Measurements from ENCODE around the gene CAMK4. TPM values are rescaled to one million over a fixed set of nuclear protein-coding genes. Genes with fewer than 3 reads are reported as not detected.
"Not testable (repeated sequence)": the region's sequence is repeated elsewhere in the genome, so short reads cannot be mapped to it uniquely, and the experiment has no call there.

CAMK4 gene
- total RNA-seq, 4 donors from 2014 or later, result 3.5 to 38.8 (median 6.2) TPM

DNA sequence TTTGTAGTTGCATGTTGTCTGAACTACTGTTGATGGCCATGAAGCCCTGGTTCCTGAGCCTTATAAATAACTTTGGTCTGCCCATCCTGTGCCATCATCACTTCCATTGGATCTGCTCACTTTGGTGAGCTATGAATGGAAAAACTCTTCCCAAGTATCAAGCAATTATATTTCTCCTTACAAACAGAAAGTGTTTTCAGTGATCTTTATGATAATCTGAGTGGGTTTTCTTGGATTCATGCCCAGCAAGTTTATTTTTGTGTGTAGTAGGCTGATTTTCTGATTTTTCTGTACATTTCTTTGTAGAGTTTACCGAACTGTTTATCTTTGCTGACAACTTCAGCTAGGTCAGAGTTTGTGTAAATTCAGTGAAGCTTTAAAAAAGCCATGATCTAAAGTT lies 31.0 kb downstream of the CAMK4 start:
- no peak for TF ChIP-seq POLR2A (IDR thresholded peaks at IDR 0.05)
- TF ChIP-seq, protein P1, sequence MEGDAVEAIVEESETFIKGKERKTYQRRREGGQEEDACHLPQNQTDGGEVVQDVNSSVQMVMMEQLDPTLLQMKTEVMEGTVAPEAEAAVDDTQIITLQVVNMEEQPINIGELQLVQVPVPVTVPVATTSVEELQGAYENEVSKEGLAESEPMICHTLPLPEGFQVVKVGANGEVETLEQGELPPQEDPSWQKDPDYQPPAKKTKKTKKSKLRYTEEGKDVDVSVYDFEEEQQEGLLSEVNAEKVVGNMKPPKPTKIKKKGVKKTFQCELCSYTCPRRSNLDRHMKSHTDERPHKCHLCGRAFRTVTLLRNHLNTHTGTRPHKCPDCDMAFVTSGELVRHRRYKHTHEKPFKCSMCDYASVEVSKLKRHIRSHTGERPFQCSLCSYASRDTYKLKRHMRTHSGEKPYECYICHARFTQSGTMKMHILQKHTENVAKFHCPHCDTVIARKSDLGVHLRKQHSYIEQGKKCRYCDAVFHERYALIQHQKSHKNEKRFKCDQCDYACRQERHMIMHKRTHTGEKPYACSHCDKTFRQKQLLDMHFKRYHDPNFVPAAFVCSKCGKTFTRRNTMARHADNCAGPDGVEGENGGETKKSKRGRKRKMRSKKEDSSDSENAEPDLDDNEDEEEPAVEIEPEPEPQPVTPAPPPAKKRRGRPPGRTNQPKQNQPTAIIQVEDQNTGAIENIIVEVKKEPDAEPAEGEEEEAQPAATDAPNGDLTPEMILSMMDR (IDR thresholded peaks at IDR 0.05), result no peak
- Histone ChIP-seq H3K27ac (no peak overlapping the region), H3K9me3 (no peaks in the 10 kb centered on the region), H3K27me3 (no peaks in the 10 kb centered on the region), H3K36me3 (no peaks in the 10 kb centered on the region), H3K4me1 (peaks cover 0 to 3% (median 0%) of the 10 kb centered on the region in 4 donors), H3K4me3 (no peak overlapping the region)
- no peak for DNase-seq

DNA sequence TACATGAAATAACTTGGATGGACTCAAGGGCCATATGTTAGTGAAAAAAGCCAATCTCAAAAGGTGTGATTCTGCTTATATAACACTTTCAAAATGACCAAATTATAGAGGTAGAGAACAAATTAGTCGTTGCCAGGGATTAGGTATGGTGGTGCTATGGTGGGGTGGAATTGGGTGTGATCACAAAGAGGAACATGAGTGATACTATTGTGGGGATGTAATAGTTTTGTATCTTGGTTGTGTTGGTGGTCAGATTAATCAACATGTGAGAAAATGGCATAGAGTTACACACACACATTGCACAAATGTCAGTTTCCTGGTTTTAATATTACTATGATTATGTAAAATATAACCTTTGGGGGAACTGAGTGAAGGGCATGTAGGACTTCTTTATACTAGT lies 31.9 kb downstream of the CAMK4 start:
- TF ChIP-seq, protein P1 (IDR thresholded peaks at IDR 0.05), result no peak
- no peak for TF ChIP-seq POLR2A (IDR thresholded peaks at IDR 0.05)
- Histone ChIP-seq H3K4me3 (no peak overlapping the region), H3K4me1 (peaks cover 0 to 3% (median 0%) of the 10 kb centered on the region in 4 donors), H3K9me3 (no peaks in the 10 kb centered on the region), H3K27me3 (no peaks in the 10 kb centered on the region), H3K36me3 (no peaks in the 10 kb centered on the region), H3K27ac (no peak overlapping the region)
- no peak for DNase-seq

DNA sequence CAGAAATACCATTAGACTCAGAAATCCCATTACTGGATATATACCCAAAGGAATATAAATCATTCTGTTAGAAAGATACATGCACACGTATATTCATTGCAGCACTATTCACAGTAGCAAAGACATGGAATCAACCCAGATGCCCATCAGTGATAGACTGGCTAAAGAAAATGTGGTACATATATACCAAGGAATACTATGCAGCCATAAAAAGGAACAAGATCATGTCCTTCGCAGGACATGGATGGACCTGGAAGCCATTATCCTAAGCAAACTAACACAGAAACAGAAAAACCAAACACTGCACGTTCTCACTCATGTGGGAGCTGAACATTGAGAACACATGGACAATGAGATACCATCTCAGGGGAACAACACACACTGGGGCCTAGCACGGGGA lies 33.4 kb downstream of the CAMK4 start:
- not testable (repeated sequence) for H3K4me1 ChIP-seq, DNase-seq, H3K27ac ChIP-seq, H3K4me3 ChIP-seq, H3K27me3 ChIP-seq, H3K9me3 ChIP-seq, H3K36me3 ChIP-seq

GRCh38 chr5:111259636-111260035 lies 35.5 kb downstream of the CAMK4 start:
- no peaks in the 10 kb centered on the region for H3K27me3 ChIP-seq
- H3K27ac ChIP-seq, result no peak overlapping the region
- H3K36me3 ChIP-seq, result no peaks in the 10 kb centered on the region
- no peak for DNase-seq
- H3K4me1 ChIP-seq, result peaks cover 0 to 3% (median 0%) of the 10 kb centered on the region in 4 donors
- H3K9me3 ChIP-seq, result no peaks in the 10 kb centered on the region
- H3K4me3 ChIP-seq, result no peak overlapping the region
- no peak for TF ChIP-seq POLR2A (IDR thresholded peaks at IDR 0.05)
- TF ChIP-seq, protein P1 (IDR thresholded peaks at IDR 0.05), result no peak

GRCh38 chr5:111261610-111262009 lies 37.4 kb downstream of the CAMK4 start:
- no peak for TF ChIP-seq POLR2A (IDR thresholded peaks at IDR 0.05)
- TF ChIP-seq, protein P1 (IDR thresholded peaks at IDR 0.05), result no peak
- no peak for DNase-seq
- no peak overlapping the region for H3K27ac ChIP-seq
- H3K27me3 ChIP-seq, result no peaks in the 10 kb centered on the region
- H3K36me3 ChIP-seq, result no peaks in the 10 kb centered on the region
- no peak overlapping the region for H3K4me3 ChIP-seq
- no peaks in the 10 kb centered on the region for H3K9me3 ChIP-seq
- H3K4me1 ChIP-seq, result no peaks in the 10 kb centered on the region

- Histone ChIP-seq H3K4me1 (no peaks in the 10 kb centered on the region), H3K27me3 (no peaks in the 10 kb centered on the region), H3K4me3 (no peak overlapping the region), H3K36me3 (no peaks in the 10 kb centered on the region), H3K9me3 (no peaks in the 10 kb centered on the region), H3K27ac (no peak overlapping the region)
- DNase-seq, result no peak
- TF ChIP-seq POLR2A (IDR thresholded peaks at IDR 0.05), result no peak
- TF ChIP-seq, protein P1 (IDR thresholded peaks at IDR 0.05), result no peak
These were observed 38.0 kb downstream of the CAMK4 start for GRCh38 chr5:111262153-111262552.
